ENCODE results near the gene VAT1.

GRCh38 chr17:43068570-43069367 lies 46.6 kb upstream of the VAT1 start:
- TF ChIP-seq CTCF (conservative IDR thresholded peaks at IDR 0.05 in 1 of 2, IDR thresholded peaks at IDR 0.05 in 1 of 2; ENCODE audit: extremely low read depth in 1 of 2, insufficient read depth in 1 of 2, low read depth in 1 of 2, low read length in 2 of 2) (no peak), EZH2 (IDR thresholded peaks at IDR 0.05; ENCODE audit: borderline replicate concordance, low read length) (no peak)
